Astrocyte of the spinal cord (primary cell): ENCODE data around the gene NALF2.

Source experiments
- DNase-seq: peaks from one replicate; pipeline ENCODE4 v3.0.0; 2011; ENCODE audit warnings: low read depth, low spot score
- H3K4me3 ChIP-seq: 2 replicates; pipeline ENCODE4 v1.5.1; 2011; ENCODE audit warnings: low read depth, mild to moderate bottlenecking, low read length, moderate library complexity
- CTCF ChIP-seq: IDR thresholded peaks from 2 replicates; pipeline ENCODE4 v1.5.1; 2012; ENCODE audit warnings: low read depth, mild to moderate bottlenecking, low read length, inconsistent platforms
- in situ Hi-C: cut with HindIII; loops from 2 replicates; pipeline ENCODE4 v1.10.0; 2017; ENCODE audit warnings: low sequenced_read_pairs

NALF2 gene

GRCh38 chrX:69493766-69494165 is 10.4 kb upstream of the NALF2 start:
- in situ Hi-C loops: no loop called here
- H3K4me3 ChIP-seq: no peak overlapping the region
- TF ChIP-seq CTCF: no peak
- DNase-seq: no peak

- in situ Hi-C loops: no loop called here
- H3K4me3 ChIP-seq: no peak overlapping the region
- TF ChIP-seq CTCF: no peak
- DNase-seq: no peak
Observed at GRCh38 chrX:69496183-69496582, 7.9 kb upstream of the NALF2 start.

GRCh38 chrX:69501429-69501828 is 2.7 kb upstream of the NALF2 start:
- in situ Hi-C loops: no loop called here
- no peak for DNase-seq
- TF ChIP-seq CTCF: no peak
- no peak overlapping the region for H3K4me3 ChIP-seq

- no peak for TF ChIP-seq CTCF
- no peak for DNase-seq
- no peak overlapping the region for H3K4me3 ChIP-seq
- in situ Hi-C loops: no loop called here
Observed at GRCh38 chrX:69503228-69503781, 821 bp upstream of the NALF2 start.

- TF ChIP-seq CTCF: no peak
Observed at GRCh38 chrX:69504626-69505612, 793 bp downstream of the NALF2 start.

GRCh38 chrX:69505772-69506616 is 1.9 kb downstream of the NALF2 start:
- no peak for TF ChIP-seq CTCF
- no peak overlapping the region for H3K4me3 ChIP-seq
- no peak for DNase-seq
- in situ Hi-C loops: no loop called here

More at GRCh38 chrX:69504626-69505612, 793 bp downstream of the NALF2 start:
- in situ Hi-C loops: no loop called here
- no peak overlapping the region for H3K4me3 ChIP-seq
- no peak for DNase-seq
